GM12878 (cell line): ENCODE measurements around the gene CLPTM1. TPM values are rescaled to one million over a fixed set of nuclear protein-coding genes. Genes with fewer than 3 reads are reported as not detected.

Experiments
- ATAC-seq: fragments of 200-7000 bp; cut with Tn5 transposase; 3 replicates; pipeline ENCODE4 v1.9.1; 2020; ENCODE audit warnings: mild to moderate bottlenecking, moderate library complexity
- BruUV-seq: library from RNA; stranded (reverse); fragments of 400-500 nt; replicated peaks from 2 replicates; lab custom pipeline; 2021; lab: Mats Ljungman, UMichigan
- CTCF ChIA-PET: fragments of 300-600 bp; sonication (Branson Sonifier 250); formaldehyde crosslinking; extraction: SDS; loops from one replicate; lab custom pipeline; 2021; ENCODE audit warnings: inconsistent platforms; lab: Yijun Ruan, JAX
- POLR2A ChIA-PET: fragments of 350-600 bp; formaldehyde crosslinking; extraction: SDS; loops from one replicate; lab custom pipeline; 2021; ENCODE audit warnings: inconsistent platforms; lab: Charles Lee
- RAD21 ChIA-PET: fragments of 300-600 bp; sonication (Branson Sonifier 250); formaldehyde crosslinking; loops from one replicate; lab custom pipeline; 2023; ENCODE audit warnings: antibody characterized with exemption; ENCODE audit not compliant: unreplicated experiment; lab: Charles Lee
- SMC1A ChIA-PET: fragments of 300-600 bp; sonication (Branson Sonifier 250); formaldehyde crosslinking; loops from one replicate; lab custom pipeline; 2023; ENCODE audit not compliant: unreplicated experiment, uncharacterized antibody; lab: Charles Lee
- DNase-seq: peaks from one replicate; pipeline ENCODE4 v3.0.0-alpha.2; 2011; ENCODE audit warnings: low read depth, low spot score
- FAIRE-seq: peaks from 3 replicates; lab custom pipeline; 2011; peaks lifted over from hg19 to GRCh38; lab: Jason Lieb, UNC
- H2AFZ ChIP-seq: 2 replicates; pipeline ENCODE4 v1.6.0; 2011; ENCODE audit warnings: low read depth, low read length, control low read depth; ENCODE audit not compliant: control insufficient read depth
- H3K27ac ChIP-seq: 2 replicates; pipeline ENCODE4 v1.5.1; 2011; ENCODE audit warnings: control low read depth; ENCODE audit not compliant: control insufficient read depth, insufficient read depth
- H3K27me3 ChIP-seq, 2 experiments: replicated peaks in 1 of 2; 2 replicates each; pipeline versions ENCODE4 v1.6.0 to v1.6.1; 2011; ENCODE audit warnings: low read length in 1 of 2; ENCODE audit not compliant: control insufficient read depth in 2 of 2, insufficient read depth in 2 of 2
- H3K36me3 ChIP-seq, 2 experiments: 2 replicates each; pipeline ENCODE4 v1.5.1; 2011; ENCODE audit warnings: low read length in 1 of 2; ENCODE audit not compliant: control insufficient read depth in 2 of 2, insufficient read depth in 2 of 2
- H3K4me1 ChIP-seq: 2 replicates; pipeline ENCODE4 v1.6.1; 2011; ENCODE audit warnings: mild to moderate bottlenecking, low read length, moderate library complexity, mixed read lengths; ENCODE audit not compliant: control insufficient read depth, insufficient read depth
- H3K4me2 ChIP-seq: 2 replicates; pipeline ENCODE4 v1.6.0; 2011; ENCODE audit warnings: control low read depth; ENCODE audit not compliant: control insufficient read depth, insufficient read depth
- H3K4me3 ChIP-seq: fragments of 200-600 bp; sonication (generic); 2 replicates; pipeline ENCODE4 v1.5.1; 2016
- H3K79me2 ChIP-seq: 2 replicates; pipeline ENCODE4 v1.6.0; 2011; ENCODE audit warnings: low read length; ENCODE audit not compliant: control insufficient read depth, insufficient read depth
- H3K9ac ChIP-seq: 2 replicates; pipeline ENCODE4 v1.8.0; 2011; ENCODE audit warnings: low read length, control low read depth, mixed read lengths; ENCODE audit not compliant: control insufficient read depth, insufficient read depth
- H3K9me3 ChIP-seq: replicated peaks from 3 replicates; pipeline ENCODE4 v1.5.1; 2011; ENCODE audit warnings: mild to moderate bottlenecking, low read length; ENCODE audit not compliant: control insufficient read depth, insufficient read depth
- H4K20me1 ChIP-seq: 2 replicates; pipeline ENCODE4 v1.6.0; 2011; ENCODE audit not compliant: control insufficient read depth, insufficient read depth
- ASH2L ChIP-seq: fragments of 300-600, 200-600 bp; sonication (generic); IDR thresholded peaks from 2 replicates; pipeline ENCODE4 v1.6.1; 2017; ENCODE audit warnings: low read depth, mild to moderate bottlenecking, borderline replicate concordance
- DPF2 ChIP-seq: fragments of 450-650 bp; IDR thresholded peaks from 2 replicates; pipeline ENCODE4 v1.6.1; 2017; ENCODE audit warnings: mild to moderate bottlenecking
- ETV6 ChIP-seq, 2 experiments: fragments of 450-650 bp in 1 of 2; IDR thresholded peaks in 1 of 2; conservative IDR thresholded peaks in 1 of 2; 2 replicates each; pipeline ENCODE4 v1.6.1; 2014; ENCODE audit warnings: antibody characterized with exemption in 1 of 2, borderline replicate concordance in 1 of 2, low read depth in 1 of 2, mild to moderate bottlenecking in 1 of 2, moderate library complexity in 1 of 2
- IKZF1 ChIP-seq: fragments of 450-650 bp; conservative IDR thresholded peaks from 2 replicates; pipeline ENCODE4 v1.6.1; 2017; ENCODE audit warnings: antibody characterized with exemption, mild to moderate bottlenecking
- MYB ChIP-seq: fragments of 150-350 bp; IDR thresholded peaks from 2 replicates; pipeline ENCODE4 v1.6.1; 2014; ENCODE audit warnings: mild to moderate bottlenecking, low read depth, low read length, borderline replicate concordance
- NR2F1 ChIP-seq: fragments of 450-650 bp; conservative IDR thresholded peaks from 2 replicates; pipeline ENCODE4 v1.6.1; 2017; ENCODE audit warnings: mild to moderate bottlenecking
- PAX5 ChIP-seq: IDR thresholded peaks from 2 replicates; pipeline ENCODE4 v1.6.1; 2011; ENCODE audit warnings: low read depth, low read length, borderline replicate concordance
- PKNOX1 ChIP-seq: fragments of 450-650 bp; IDR thresholded peaks from 2 replicates; pipeline ENCODE4 v1.6.1; 2016; ENCODE audit warnings: mild to moderate bottlenecking
- RCOR1 ChIP-seq: conservative IDR thresholded peaks from 2 replicates; pipeline ENCODE4 v1.6.1; 2012; ENCODE audit warnings: low read depth, low read length, improper control_type of control experiment
- TCF12 ChIP-seq: IDR thresholded peaks from 2 replicates; pipeline ENCODE4 v1.6.1; 2011; ENCODE audit warnings: low read depth, mild to moderate bottlenecking, low read length
- TCF3 ChIP-seq: IDR thresholded peaks from 2 replicates; pipeline ENCODE4 v1.6.1; 2012; ENCODE audit warnings: low read depth, mild to moderate bottlenecking, low read length, borderline replicate concordance; ENCODE audit not compliant: insufficient read depth
- ZBED1 ChIP-seq: IDR thresholded peaks from 2 replicates; pipeline ENCODE4 v1.6.1; 2016; ENCODE audit warnings: borderline replicate concordance
- ZBTB40 ChIP-seq: fragments of 450-650 bp; IDR thresholded peaks from 2 replicates; pipeline ENCODE4 v1.6.1; 2016; ENCODE audit warnings: mild to moderate bottlenecking, moderate library complexity, borderline replicate concordance
- WGBS: methylation state at CpG from one replicate; pipeline ENCODE4 v1.1.6; 2016; ENCODE audit warnings: low lambda C conversion rate; ENCODE audit not compliant: insufficient replicate concordance, insufficient coverage; ENCODE audit errors: missing lambda C conversion rate; 5-methylcytosine and 5-hydroxymethylcytosine counted together
- in situ Hi-C: fragments of 300-500 bp; cut with MboI; formaldehyde crosslinking; loops from 9 replicates; pipeline ENCODE4 v1.14.3; 2018; ENCODE audit warnings: mixed read lengths
- intact Hi-C: fragments of 100-400 bp; cut with micrococcal nuclease; formaldehyde crosslinking; loops from one replicate; pipeline ENCODE4 v1.14.2; 2022; ENCODE audit not compliant: unreplicated experiment
- polyA plus RNA-seq, 11 experiments: library from polyadenylated mRNA; depleted of rRNA in 4 of 11; unstranded in 6 of 11; stranded (reverse) in 5 of 11; fragments of >200 nt; fragmentation: Nextera tagmentation in 4 of 11; fragmentation: Illumina TruSeq in 1 of 11; extraction: Ambion mirVana in 4 of 11; extraction: Trizol in 1 of 11; gene quantifications; 1 replicate in 1 of 11; 2 replicates in 10 of 11; pipeline versions ENCODE4 v1.2.1 to v1.2.3, GENCODE V29; 2011 to 2016; ENCODE audit warnings: inconsistent platforms in 2 of 11, missing spikeins in 2 of 11, low read depth in 1 of 11
- total RNA-seq, 4 experiments: library from RNA; depleted of rRNA in 3 of 4; stranded (reverse); fragments of >200 nt in 3 of 4; fragmentation: Illumina TruSeq in 1 of 4; extraction: Trizol in 1 of 4; gene quantifications; 2 replicates each; pipeline versions ENCODE4 v1.2.1 to v1.2.3, GENCODE V29; 2013 to 2021
- TF ChIP-seq, protein P1 (sequence below): fragments of 450-650 bp; IDR thresholded peaks from 2 replicates; pipeline ENCODE4 v1.6.1; 2017; ENCODE audit warnings: mild to moderate bottlenecking

CLPTM1 gene
- total and polyA plus RNA-seq, 10 of the 15 experiments (the other 5 are each of a cell fraction or from before 2014, with no cell fraction given), result 0.42 to 72.6 (median 35.2) TPM

- intact Hi-C loops (loop anchor here (10.0 kb wide), 1 partner anchor 166 kb away; no protein-coding TSS in a partner anchor), in situ Hi-C loops (no loop called here)
- ChIA-PET RAD21 (no interaction called here), POLR2A (interaction anchor here (1.1 to 1.3 kb wide), 2 partner anchors 12 to 20 kb away, joined by 3 read pairs; no protein-coding TSS in a partner anchor), SMC1A (interaction anchor here (0.7 to 2.0 kb wide), 3 partner anchors 20 to 38 kb away, joined by 4 to 7 read pairs (median 4); partner anchors contain the start of gene CLASRP), CTCF (interaction anchor here (0.6 to 1.0 kb wide), 4 partner anchors 10 to 224 kb away, joined by 3 read pairs; no protein-coding TSS in a partner anchor)
- no peaks in the 10 kb centered on the region for H3K79me2 ChIP-seq
- DNase-seq, result no peak
- H3K4me2 ChIP-seq, result no peak overlapping the region
- FAIRE-seq, result peak; percentile 13
- no TSS peak for BruUV-seq
- no peak overlapping the region for H3K9ac ChIP-seq
- H3K27me3 ChIP-seq, result no peaks in the 10 kb centered on the region
- no peaks in the 10 kb centered on the region for H3K9me3 ChIP-seq
- peaks cover 20% of the 10 kb centered on the region for H3K4me1 ChIP-seq
- no peak for ATAC-seq
- no peak overlapping the region for H3K4me3 ChIP-seq
- no peak overlapping the region for H3K27ac ChIP-seq
- TF ChIP-seq ASH2L (no peak), ETV6 (conservative IDR thresholded peaks at IDR 0.05 in 1 of 2, IDR thresholded peaks at IDR 0.05 in 1 of 2; ENCODE audit: borderline replicate concordance in 1 of 2, low read depth in 1 of 2) (no peak), NR2F1 (no peak), ZBTB40 (no peak), MYB (no peak), RCOR1 (no peak), IKZF1 (no peak), PAX5 (no peak), TCF3 (no peak), TCF12 (no peak), PKNOX1 (no peak), DPF2 (no peak), ZBED1 (no peak)
- TF ChIP-seq, protein P1, sequence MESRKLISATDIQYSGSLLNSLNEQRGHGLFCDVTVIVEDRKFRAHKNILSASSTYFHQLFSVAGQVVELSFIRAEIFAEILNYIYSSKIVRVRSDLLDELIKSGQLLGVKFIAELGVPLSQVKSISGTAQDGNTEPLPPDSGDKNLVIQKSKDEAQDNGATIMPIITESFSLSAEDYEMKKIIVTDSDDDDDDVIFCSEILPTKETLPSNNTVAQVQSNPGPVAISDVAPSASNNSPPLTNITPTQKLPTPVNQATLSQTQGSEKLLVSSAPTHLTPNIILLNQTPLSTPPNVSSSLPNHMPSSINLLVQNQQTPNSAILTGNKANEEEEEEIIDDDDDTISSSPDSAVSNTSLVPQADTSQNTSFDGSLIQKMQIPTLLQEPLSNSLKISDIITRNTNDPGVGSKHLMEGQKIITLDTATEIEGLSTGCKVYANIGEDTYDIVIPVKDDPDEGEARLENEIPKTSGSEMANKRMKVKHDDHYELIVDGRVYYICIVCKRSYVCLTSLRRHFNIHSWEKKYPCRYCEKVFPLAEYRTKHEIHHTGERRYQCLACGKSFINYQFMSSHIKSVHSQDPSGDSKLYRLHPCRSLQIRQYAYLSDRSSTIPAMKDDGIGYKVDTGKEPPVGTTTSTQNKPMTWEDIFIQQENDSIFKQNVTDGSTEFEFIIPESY, result no peak
- H4K20me1 ChIP-seq, result no peaks in the 10 kb centered on the region
- H3K36me3 ChIP-seq, result 0 out of 4 replicates have a peak, but pooled peaks cover 0 to 3% of the 10 kb centered on the region in 2 experiments
- no peak overlapping the region for H2AFZ ChIP-seq
- 96% methylated on average over 2 of the region's 2 CpGs for WGBS
These were observed 64.0 kb downstream of the CLPTM1 start for GRCh38 chr19:45019187-45019586.
